GM12865 (cell line): ENCODE data around the gene KLF1.
"Not testable (repeated sequence)": the region's sequence is repeated elsewhere in the genome, so short reads cannot be mapped to it uniquely, and the experiment has no call there.

Experiments used
- DNase-seq: peaks from one replicate; pipeline ENCODE4 v3.0.0; 2010; ENCODE audit warnings: low read depth
- H3K4me3 ChIP-seq: 2 replicates; pipeline ENCODE4 v1.5.1; 2011; ENCODE audit warnings: mild to moderate bottlenecking, low read depth, low read length, control low read depth
- CTCF ChIP-seq: IDR thresholded peaks from 2 replicates; pipeline ENCODE4 v1.5.1; 2011; ENCODE audit warnings: low read length, control low read depth, low read depth, inconsistent platforms; ENCODE audit not compliant: insufficient read depth; ENCODE audit errors: missing control alignments

Gene KLF1

GRCh38 chr19:12856653-12857052 is 30.3 kb downstream of the KLF1 start:
- no peak for DNase-seq
- no peak overlapping the region for H3K4me3 ChIP-seq
- TF ChIP-seq CTCF = no peak

- peak; percentile 99 for TF ChIP-seq CTCF
- peak; percentile 82 for DNase-seq
- H3K4me3 ChIP-seq = no peak overlapping the region
These were observed 39.6 kb downstream of the KLF1 start for GRCh38 chr19:12847159-12848139.

GRCh38 chr19:12846613-12847012 is 40.4 kb downstream of the KLF1 start:
- H3K4me3 ChIP-seq, DNase-seq: not testable (repeated sequence)

GRCh38 chr19:12843999-12844732 is 42.8 kb downstream of the KLF1 start:
- no peak overlapping the region for H3K4me3 ChIP-seq
- no peak for DNase-seq

GRCh38 chr19:12843328-12843727 is 43.7 kb downstream of the KLF1 start:
- no peak overlapping the region for H3K4me3 ChIP-seq
- no peak for TF ChIP-seq CTCF
- DNase-seq = no peak

More at GRCh38 chr19:12843999-12844732, 42.8 kb downstream of the KLF1 start:
- TF ChIP-seq CTCF = no peak

- no peak overlapping the region for H3K4me3 ChIP-seq
- TF ChIP-seq CTCF = no peak
- no peak for DNase-seq
These were observed 44.5 kb downstream of the KLF1 start for GRCh38 chr19:12842511-12842910.

GRCh38 chr19:12841094-12841493 is 45.9 kb downstream of the KLF1 start:
- DNase-seq = peak; percentile 35
- no peak for TF ChIP-seq CTCF
- no peak overlapping the region for H3K4me3 ChIP-seq
